Right lobe of liver (tissue), 4 donors: ENCODE measurements around the gene CAPN10.

ENCODE experiments used
- POLR2A ChIP-seq: fragments of 450-650 bp; IDR thresholded peaks from one replicate; pipeline ENCODE4 v1.6.1; 2017; ENCODE audit warnings: antibody characterized with exemption, mild to moderate bottlenecking
- TF ChIP-seq, protein P1 (sequence below), 4 donors: fragments of 200-600 bp in 3 of 4; fragments of 450-650 bp in 1 of 4; IDR thresholded peaks; one replicate each; pipeline versions ENCODE4 v1.5.1 to v1.8.0; 2016 to 2022; ENCODE audit warnings: antibody characterized with exemption in 4 of 4, mild to moderate bottlenecking in 2 of 4
- donor health status: DM: no; HTN: no; CAD: no.
- donor health status: DM: no; HTN: no; CAD: no.
- donor health status: DM: no; HTN: yes; CAD: no.

GRCh38 chr2:240648155-240648649 lies 61.7 kb downstream of the CAPN10 start:
- TF ChIP-seq, protein P1, sequence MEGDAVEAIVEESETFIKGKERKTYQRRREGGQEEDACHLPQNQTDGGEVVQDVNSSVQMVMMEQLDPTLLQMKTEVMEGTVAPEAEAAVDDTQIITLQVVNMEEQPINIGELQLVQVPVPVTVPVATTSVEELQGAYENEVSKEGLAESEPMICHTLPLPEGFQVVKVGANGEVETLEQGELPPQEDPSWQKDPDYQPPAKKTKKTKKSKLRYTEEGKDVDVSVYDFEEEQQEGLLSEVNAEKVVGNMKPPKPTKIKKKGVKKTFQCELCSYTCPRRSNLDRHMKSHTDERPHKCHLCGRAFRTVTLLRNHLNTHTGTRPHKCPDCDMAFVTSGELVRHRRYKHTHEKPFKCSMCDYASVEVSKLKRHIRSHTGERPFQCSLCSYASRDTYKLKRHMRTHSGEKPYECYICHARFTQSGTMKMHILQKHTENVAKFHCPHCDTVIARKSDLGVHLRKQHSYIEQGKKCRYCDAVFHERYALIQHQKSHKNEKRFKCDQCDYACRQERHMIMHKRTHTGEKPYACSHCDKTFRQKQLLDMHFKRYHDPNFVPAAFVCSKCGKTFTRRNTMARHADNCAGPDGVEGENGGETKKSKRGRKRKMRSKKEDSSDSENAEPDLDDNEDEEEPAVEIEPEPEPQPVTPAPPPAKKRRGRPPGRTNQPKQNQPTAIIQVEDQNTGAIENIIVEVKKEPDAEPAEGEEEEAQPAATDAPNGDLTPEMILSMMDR (IDR thresholded peaks at IDR 0.05) = no peak
- no peak for TF ChIP-seq POLR2A
